NCI-H1092 treated with DMSO at 0.1 percent for 48 hours (cell line): ENCODE data around the gene STOML1.
"Not testable (repeated sequence)": the region's sequence is repeated elsewhere in the genome, so short reads cannot be mapped to it uniquely, and the experiment has no call there.

Source experiments
- DNase-seq: peaks from one replicate; lab custom pipeline; 2025; lab: John Stamatoyannopoulos, UW

Gene STOML1

GRCh38 chr15:73960472-73961070 lies 31.5 kb downstream of the STOML1 start:
- DNase-seq, result not testable (repeated sequence)

GRCh38 chr15:73959801-73960200 lies 32.3 kb downstream of the STOML1 start:
- DNase-seq, result no peak

GRCh38 chr15:73959012-73959581 lies 33.0 kb downstream of the STOML1 start:
- DNase-seq, result peak; percentile 10

- DNase-seq, result no peak
Observed at GRCh38 chr15:73957785-73958184, 34.3 kb downstream of the STOML1 start.

GRCh38 chr15:73957276-73957675 lies 34.8 kb downstream of the STOML1 start:
- no peak for DNase-seq

- DNase-seq, result no peak
Observed at GRCh38 chr15:73956743-73957135, 35.4 kb downstream of the STOML1 start.

- DNase-seq, result no peak
Observed at GRCh38 chr15:73955861-73956742, 36.0 kb downstream of the STOML1 start.

GRCh38 chr15:73955326-73955725 lies 36.8 kb downstream of the STOML1 start:
- DNase-seq, result no peak

GRCh38 chr15:73954188-73955145 lies 37.6 kb downstream of the STOML1 start:
- no peak for DNase-seq

- no peak for DNase-seq
Observed at GRCh38 chr15:73952913-73953750, 39.0 kb downstream of the STOML1 start.

GRCh38 chr15:73952171-73952912 lies 39.8 kb downstream of the STOML1 start:
- DNase-seq, result no peak

- no peak for DNase-seq
Observed at GRCh38 chr15:73951601-73952000, 40.5 kb downstream of the STOML1 start.

GRCh38 chr15:73950831-73951561 lies 41.1 kb downstream of the STOML1 start:
- peak; percentile 49 for DNase-seq

GRCh38 chr15:73950479-73950830 lies 41.6 kb downstream of the STOML1 start:
- no peak for DNase-seq

- no peak for DNase-seq
Observed at GRCh38 chr15:73949496-73949895, 42.6 kb downstream of the STOML1 start.

- no peak for DNase-seq
Observed at GRCh38 chr15:73948982-73949381, 43.1 kb downstream of the STOML1 start.

- DNase-seq, result no peak
Observed at GRCh38 chr15:73948396-73948795, 43.7 kb downstream of the STOML1 start.

GRCh38 chr15:73947651-73948050 lies 44.4 kb downstream of the STOML1 start:
- DNase-seq, result no peak

- DNase-seq, result no peak
Observed at GRCh38 chr15:73946795-73947370, 45.2 kb downstream of the STOML1 start.
